SU-DHL-6 (cell line): Measurements from ENCODE around the gene SLCO3A1.

Experiments used
- EZH2phosphoT487 ChIP-seq: fragments of 200-600 bp; sonication (generic), shearing (Covaris generic); conservative IDR thresholded peaks from 2 replicates; pipeline ENCODE4 v1.6.1; 2018; ENCODE audit warnings: mild to moderate bottlenecking, antibody characterized with exemption, low read length, moderate library complexity, mixed read lengths
- TF ChIP-seq, protein P1 (sequence below): fragments of 200-600 bp; sonication (generic); IDR thresholded peaks from one replicate; pipeline ENCODE4 v1.5.1; 2017; ENCODE audit warnings: antibody characterized with exemption, mild to moderate bottlenecking, low read length, moderate library complexity; ENCODE audit not compliant: insufficient read depth, poor library complexity, severe bottlenecking

DNA sequence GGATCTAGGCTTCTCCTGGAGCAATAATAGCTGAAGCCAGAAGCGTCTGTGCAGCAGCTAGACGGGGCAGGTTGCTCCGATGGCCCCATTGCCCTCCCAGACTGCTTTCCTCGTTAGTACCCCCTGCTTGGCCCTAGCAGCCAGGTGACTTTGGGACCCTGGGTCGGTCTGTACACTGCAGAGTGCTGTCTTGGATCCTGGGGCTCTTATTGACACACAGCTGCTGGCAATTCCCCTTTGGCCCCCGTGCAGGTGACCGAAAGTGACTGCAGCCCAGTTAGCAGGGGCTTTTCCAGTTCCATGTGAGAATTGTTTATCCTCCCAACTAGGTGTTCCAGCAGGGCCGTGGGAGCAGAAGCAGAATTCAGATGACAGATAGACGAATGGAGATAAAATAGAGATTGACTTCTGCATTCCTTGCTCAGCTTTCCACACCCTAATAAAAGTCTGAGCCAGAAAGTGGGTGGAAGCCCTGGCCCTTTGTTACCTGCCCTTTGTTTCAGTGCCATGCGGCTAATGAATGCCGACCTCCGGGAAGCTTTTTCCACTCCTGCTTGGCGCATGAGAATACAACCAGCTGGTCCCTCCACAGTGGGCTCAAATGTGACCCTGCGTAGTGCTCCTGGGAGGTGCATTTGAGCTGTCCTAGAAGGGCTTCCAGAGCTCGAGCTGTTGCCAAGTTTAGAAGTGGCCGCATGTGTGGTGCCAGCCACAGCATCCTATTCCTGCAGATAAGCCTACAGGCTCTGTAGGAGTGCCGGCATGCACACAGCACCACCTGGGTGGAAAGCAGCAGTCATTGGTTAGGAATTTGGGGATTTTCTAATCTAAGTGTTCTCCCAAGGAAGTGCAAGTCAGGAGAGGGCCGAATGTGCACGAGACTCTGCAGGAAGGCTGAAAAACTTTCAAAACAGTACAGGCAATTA lies 94.4 kb downstream of the SLCO3A1 start:
- TF ChIP-seq, protein P1, sequence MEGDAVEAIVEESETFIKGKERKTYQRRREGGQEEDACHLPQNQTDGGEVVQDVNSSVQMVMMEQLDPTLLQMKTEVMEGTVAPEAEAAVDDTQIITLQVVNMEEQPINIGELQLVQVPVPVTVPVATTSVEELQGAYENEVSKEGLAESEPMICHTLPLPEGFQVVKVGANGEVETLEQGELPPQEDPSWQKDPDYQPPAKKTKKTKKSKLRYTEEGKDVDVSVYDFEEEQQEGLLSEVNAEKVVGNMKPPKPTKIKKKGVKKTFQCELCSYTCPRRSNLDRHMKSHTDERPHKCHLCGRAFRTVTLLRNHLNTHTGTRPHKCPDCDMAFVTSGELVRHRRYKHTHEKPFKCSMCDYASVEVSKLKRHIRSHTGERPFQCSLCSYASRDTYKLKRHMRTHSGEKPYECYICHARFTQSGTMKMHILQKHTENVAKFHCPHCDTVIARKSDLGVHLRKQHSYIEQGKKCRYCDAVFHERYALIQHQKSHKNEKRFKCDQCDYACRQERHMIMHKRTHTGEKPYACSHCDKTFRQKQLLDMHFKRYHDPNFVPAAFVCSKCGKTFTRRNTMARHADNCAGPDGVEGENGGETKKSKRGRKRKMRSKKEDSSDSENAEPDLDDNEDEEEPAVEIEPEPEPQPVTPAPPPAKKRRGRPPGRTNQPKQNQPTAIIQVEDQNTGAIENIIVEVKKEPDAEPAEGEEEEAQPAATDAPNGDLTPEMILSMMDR = no peak
- TF ChIP-seq EZH2phosphoT487 = no peak
